H1 (cell line): Measurements from ENCODE around the gene TRIOBP. TPM values are rescaled to one million over a fixed set of nuclear protein-coding genes. Genes with fewer than 3 reads are reported as not detected.

Experiments used
- BCL11A ChIP-seq, 2 experiments: IDR thresholded peaks; one replicate each; pipeline ENCODE4 v1.6.1; 2011; ENCODE audit warnings: low read depth in 2 of 2, low read length in 2 of 2, mild to moderate bottlenecking in 2 of 2
- HDAC6 ChIP-seq: IDR thresholded peaks from one replicate; pipeline ENCODE4 v1.7.1; 2012; ENCODE audit warnings: low read depth, mild to moderate bottlenecking, inconsistent platforms, low read length, moderate library complexity
- JUND ChIP-seq: IDR thresholded peaks from 2 replicates; pipeline ENCODE4 v1.6.1; 2011; ENCODE audit warnings: mild to moderate bottlenecking, improper control_type of control experiment, low read length
- KDM4A ChIP-seq: IDR thresholded peaks from one replicate; pipeline ENCODE4 v1.7.1; 2012; ENCODE audit warnings: low read depth, mild to moderate bottlenecking, moderate library complexity, low read length, inconsistent platforms; ENCODE audit not compliant: severe bottlenecking
- POLR2A ChIP-seq, 2 experiments: IDR thresholded peaks; 1 replicate in 1 of 2; 2 replicates in 1 of 2; pipeline ENCODE4 v1.6.1; 2011; ENCODE audit warnings: low read depth in 2 of 2, low read length in 2 of 2, mild to moderate bottlenecking in 2 of 2; ENCODE audit errors: control extremely low read depth in 1 of 2
- polyA plus RNA-seq, 7 experiments: library from polyadenylated mRNA; depleted of rRNA in 3 of 7; stranded (reverse) in 5 of 7; unstranded in 2 of 7; fragments of >200 nt in 5 of 7; fragments of 200-250 nt in 2 of 7; gene quantifications; 1 replicate in 5 of 7; 2 replicates in 1 of 7; 4 replicates in 1 of 7; pipeline versions ENCODE4 v1.2.1 to v1.2.3, GENCODE V29; 2011 to 2013; ENCODE audit warnings: missing spikeins in 2 of 7, mixed read lengths in 2 of 7
- total RNA-seq: library from RNA; stranded (reverse); fragmentation: NEBNext Ultra II Directional; extraction: Animal tissue kit (Norgen Biotek cat#: 25700); gene quantifications from 2 replicates; pipeline ENCODE4 v1.2.1, GENCODE V29; 2021
- TF ChIP-seq, protein P1 (sequence below): fragments of 300-600 bp; sonication (generic); IDR thresholded peaks from 2 replicates; pipeline ENCODE4 v1.7.1; 2012; ENCODE audit warnings: low read length, moderate library complexity, mild to moderate bottlenecking, inconsistent platforms; ENCODE audit not compliant: insufficient replicate concordance

The TRIOBP gene
- total and polyA plus RNA-seq, 2 of the 8 experiments (the other 6 are each of a cell fraction or from before 2014, with no cell fraction given), result 18.2 to 27.3 TPM

DNA sequence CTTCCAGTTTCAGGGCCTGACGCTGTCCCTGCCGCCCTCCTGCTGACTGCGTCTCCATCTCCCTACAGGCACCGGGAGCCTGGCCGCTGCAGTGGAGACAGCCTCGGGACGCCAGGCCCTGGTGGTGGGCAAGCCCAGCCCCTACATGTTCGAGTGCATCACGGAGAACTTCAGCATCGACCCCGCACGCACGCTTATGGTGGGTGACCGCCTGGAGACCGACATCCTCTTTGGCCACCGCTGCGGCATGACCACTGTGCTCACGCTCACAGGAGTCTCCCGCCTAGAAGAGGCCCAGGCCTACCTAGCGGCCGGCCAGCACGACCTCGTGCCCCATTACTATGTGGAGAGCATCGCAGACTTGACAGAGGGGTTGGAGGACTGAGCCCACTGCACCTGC lies 31.4 kb upstream of the TRIOBP start (continued):
- TF ChIP-seq, protein P1, sequence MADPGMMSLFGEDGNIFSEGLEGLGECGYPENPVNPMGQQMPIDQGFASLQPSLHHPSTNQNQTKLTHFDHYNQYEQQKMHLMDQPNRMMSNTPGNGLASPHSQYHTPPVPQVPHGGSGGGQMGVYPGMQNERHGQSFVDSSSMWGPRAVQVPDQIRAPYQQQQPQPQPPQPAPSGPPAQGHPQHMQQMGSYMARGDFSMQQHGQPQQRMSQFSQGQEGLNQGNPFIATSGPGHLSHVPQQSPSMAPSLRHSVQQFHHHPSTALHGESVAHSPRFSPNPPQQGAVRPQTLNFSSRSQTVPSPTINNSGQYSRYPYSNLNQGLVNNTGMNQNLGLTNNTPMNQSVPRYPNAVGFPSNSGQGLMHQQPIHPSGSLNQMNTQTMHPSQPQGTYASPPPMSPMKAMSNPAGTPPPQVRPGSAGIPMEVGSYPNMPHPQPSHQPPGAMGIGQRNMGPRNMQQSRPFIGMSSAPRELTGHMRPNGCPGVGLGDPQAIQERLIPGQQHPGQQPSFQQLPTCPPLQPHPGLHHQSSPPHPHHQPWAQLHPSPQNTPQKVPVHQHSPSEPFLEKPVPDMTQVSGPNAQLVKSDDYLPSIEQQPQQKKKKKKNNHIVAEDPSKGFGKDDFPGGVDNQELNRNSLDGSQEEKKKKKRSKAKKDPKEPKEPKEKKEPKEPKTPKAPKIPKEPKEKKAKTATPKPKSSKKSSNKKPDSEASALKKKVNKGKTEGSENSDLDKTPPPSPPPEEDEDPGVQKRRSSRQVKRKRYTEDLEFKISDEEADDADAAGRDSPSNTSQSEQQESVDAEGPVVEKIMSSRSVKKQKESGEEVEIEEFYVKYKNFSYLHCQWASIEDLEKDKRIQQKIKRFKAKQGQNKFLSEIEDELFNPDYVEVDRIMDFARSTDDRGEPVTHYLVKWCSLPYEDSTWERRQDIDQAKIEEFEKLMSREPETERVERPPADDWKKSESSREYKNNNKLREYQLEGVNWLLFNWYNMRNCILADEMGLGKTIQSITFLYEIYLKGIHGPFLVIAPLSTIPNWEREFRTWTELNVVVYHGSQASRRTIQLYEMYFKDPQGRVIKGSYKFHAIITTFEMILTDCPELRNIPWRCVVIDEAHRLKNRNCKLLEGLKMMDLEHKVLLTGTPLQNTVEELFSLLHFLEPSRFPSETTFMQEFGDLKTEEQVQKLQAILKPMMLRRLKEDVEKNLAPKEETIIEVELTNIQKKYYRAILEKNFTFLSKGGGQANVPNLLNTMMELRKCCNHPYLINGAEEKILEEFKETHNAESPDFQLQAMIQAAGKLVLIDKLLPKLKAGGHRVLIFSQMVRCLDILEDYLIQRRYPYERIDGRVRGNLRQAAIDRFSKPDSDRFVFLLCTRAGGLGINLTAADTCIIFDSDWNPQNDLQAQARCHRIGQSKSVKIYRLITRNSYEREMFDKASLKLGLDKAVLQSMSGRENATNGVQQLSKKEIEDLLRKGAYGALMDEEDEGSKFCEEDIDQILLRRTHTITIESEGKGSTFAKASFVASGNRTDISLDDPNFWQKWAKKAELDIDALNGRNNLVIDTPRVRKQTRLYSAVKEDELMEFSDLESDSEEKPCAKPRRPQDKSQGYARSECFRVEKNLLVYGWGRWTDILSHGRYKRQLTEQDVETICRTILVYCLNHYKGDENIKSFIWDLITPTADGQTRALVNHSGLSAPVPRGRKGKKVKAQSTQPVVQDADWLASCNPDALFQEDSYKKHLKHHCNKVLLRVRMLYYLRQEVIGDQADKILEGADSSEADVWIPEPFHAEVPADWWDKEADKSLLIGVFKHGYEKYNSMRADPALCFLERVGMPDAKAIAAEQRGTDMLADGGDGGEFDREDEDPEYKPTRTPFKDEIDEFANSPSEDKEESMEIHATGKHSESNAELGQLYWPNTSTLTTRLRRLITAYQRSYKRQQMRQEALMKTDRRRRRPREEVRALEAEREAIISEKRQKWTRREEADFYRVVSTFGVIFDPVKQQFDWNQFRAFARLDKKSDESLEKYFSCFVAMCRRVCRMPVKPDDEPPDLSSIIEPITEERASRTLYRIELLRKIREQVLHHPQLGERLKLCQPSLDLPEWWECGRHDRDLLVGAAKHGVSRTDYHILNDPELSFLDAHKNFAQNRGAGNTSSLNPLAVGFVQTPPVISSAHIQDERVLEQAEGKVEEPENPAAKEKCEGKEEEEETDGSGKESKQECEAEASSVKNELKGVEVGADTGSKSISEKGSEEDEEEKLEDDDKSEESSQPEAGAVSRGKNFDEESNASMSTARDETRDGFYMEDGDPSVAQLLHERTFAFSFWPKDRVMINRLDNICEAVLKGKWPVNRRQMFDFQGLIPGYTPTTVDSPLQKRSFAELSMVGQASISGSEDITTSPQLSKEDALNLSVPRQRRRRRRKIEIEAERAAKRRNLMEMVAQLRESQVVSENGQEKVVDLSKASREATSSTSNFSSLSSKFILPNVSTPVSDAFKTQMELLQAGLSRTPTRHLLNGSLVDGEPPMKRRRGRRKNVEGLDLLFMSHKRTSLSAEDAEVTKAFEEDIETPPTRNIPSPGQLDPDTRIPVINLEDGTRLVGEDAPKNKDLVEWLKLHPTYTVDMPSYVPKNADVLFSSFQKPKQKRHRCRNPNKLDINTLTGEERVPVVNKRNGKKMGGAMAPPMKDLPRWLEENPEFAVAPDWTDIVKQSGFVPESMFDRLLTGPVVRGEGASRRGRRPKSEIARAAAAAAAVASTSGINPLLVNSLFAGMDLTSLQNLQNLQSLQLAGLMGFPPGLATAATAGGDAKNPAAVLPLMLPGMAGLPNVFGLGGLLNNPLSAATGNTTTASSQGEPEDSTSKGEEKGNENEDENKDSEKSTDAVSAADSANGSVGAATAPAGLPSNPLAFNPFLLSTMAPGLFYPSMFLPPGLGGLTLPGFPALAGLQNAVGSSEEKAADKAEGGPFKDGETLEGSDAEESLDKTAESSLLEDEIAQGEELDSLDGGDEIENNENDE, result no peak
- TF ChIP-seq POLR2A (IDR thresholded peaks at IDR 0.05; ENCODE audit: control extremely low read depth in 1 of 2, low read depth in 2 of 2, low read length in 2 of 2) (no peak), JUND (no peak), HDAC6 (no peak), KDM4A (no peak), BCL11A (IDR thresholded peaks at IDR 0.05; ENCODE audit: low read depth in 2 of 2, low read length in 2 of 2) (no peak)
